Kidney (tissue), 14 donors: ENCODE measurements around the gene PCDH9. TPM values are rescaled to one million over a fixed set of nuclear protein-coding genes. Genes with fewer than 3 reads are reported as not detected.

Experiments used
- DNase-seq, 5 donors: peaks; one replicate each; pipeline ENCODE4 v3.0.0-alpha.2; 2013 to 2020
- FAIRE-seq: peaks from 2 replicates; lab custom pipeline; 2012; peaks lifted over from hg19 to GRCh38; lab: Jason Lieb, UNC
- H3K27ac ChIP-seq, 2 donors: one replicate each; pipeline ENCODE4 v1.7.0; 2013; ENCODE audit warnings: low read depth in 2 of 2, low read length in 2 of 2, inconsistent platforms in 1 of 2
- H3K27me3 ChIP-seq: one replicate; pipeline ENCODE4 v1.7.1; 2013; ENCODE audit warnings: low read length, inconsistent platforms; ENCODE audit not compliant: control insufficient read depth, insufficient read depth
- H3K36me3 ChIP-seq, 3 donors: one replicate each; pipeline versions ENCODE4 v1.7.0 to v1.7.1; 2013; ENCODE audit warnings: low read length in 3 of 3, control low read depth in 1 of 3, inconsistent platforms in 1 of 3; ENCODE audit not compliant: insufficient read depth in 3 of 3, control insufficient read depth in 2 of 3
- H3K4me1 ChIP-seq, 3 donors: one replicate each; pipeline versions ENCODE4 v1.7.0 to v1.7.1; 2013; ENCODE audit warnings: low read length in 3 of 3, inconsistent platforms in 1 of 3, low read depth in 1 of 3; ENCODE audit not compliant: control insufficient read depth in 2 of 3, insufficient read depth in 2 of 3
- H3K4me3 ChIP-seq, 3 donors: one replicate each; pipeline versions ENCODE4 v1.7.0 to v1.8.1; 2013; ENCODE audit warnings: low read length in 3 of 3, control low read depth in 1 of 3, inconsistent platforms in 1 of 3
- H3K9ac ChIP-seq, 3 donors: one replicate each; pipeline versions ENCODE4 v1.7.0 to v1.7.1; 2013; ENCODE audit warnings: low read length in 3 of 3, control low read depth in 1 of 3, inconsistent platforms in 1 of 3
- H3K9me3 ChIP-seq, 3 donors: one replicate each; pipeline versions ENCODE4 v1.7.0 to v1.7.1; 2013; ENCODE audit warnings: low read length in 3 of 3, control low read depth in 1 of 3, inconsistent platforms in 1 of 3; ENCODE audit not compliant: control insufficient read depth in 2 of 3, insufficient read depth in 1 of 3
- intact Hi-C: fragments of 100-400 bp; cut with DNase I; formaldehyde crosslinking; loops from one replicate; pipeline ENCODE4 v1.11.1; 2022
- polyA plus RNA-seq: library from polyadenylated mRNA; stranded (reverse); fragments of 350-450 nt; fragmentation: Illumina TruSeq; extraction: RNeasy Lipid Tissue Mini Kit (QIAGEN cat#74804); gene quantifications from one replicate; pipeline ENCODE4 v1.2.3, GENCODE V29; 2014; ENCODE audit warnings: low read depth, low replicate concordance; ENCODE audit not compliant: insufficient read depth
- total RNA-seq: library from RNA; stranded (reverse); fragmentation: NEBNext Ultra II Directional; extraction: Animal tissue kit (Norgen Biotek cat#: 25700); gene quantifications from one replicate; pipeline ENCODE4 v1.2.1, GENCODE V29; 2021
- TF ChIP-seq, protein P1 (sequence below): IDR thresholded peaks from 3 replicates; pipeline ENCODE4 v1.5.1; 2012; ENCODE audit warnings: mild to moderate bottlenecking, moderate library complexity, borderline replicate concordance; ENCODE audit not compliant: insufficient read depth; ENCODE audit errors: extremely low read depth
- donor health status: control.
- donor health status: control.
- donor health status: control.
- donor health status: control.
- donor health status: control.
- donor health status: DM: yes; HTN: yes; CAD: no.
- donor health status: Normal renal cell carcinoma (clear cell type).

PCDH9 gene
- total and polyA plus RNA-seq, 2 donors from 2014 or later = 1.6 to 9.5 TPM

DNA sequence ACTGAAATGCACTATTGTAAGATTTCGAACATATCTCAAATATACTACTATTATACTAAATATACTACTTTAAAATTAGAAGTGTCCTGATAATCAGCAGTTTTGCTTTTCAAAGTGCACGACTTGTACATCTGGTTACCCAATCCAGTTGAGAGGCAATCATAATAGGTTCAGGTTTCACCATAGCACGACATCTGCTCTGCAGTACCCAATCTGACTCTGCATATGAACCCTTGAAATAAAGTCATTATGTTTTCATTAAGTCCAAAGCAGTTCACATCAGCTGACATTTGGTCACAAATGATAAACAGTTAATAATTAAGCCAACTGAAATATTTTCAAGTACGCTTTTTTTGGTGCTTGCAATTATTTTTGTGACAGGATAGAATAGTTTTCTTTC, 90.6 kb downstream of the PCDH9 start:
- Histone ChIP-seq H3K4me1 (peaks cover 0 to 2% (median 0%) of the 10 kb centered on the region in 3 donors), H3K4me3 (no peak overlapping the region), H3K9ac (no peak overlapping the region), H3K9me3 (no peaks in the 10 kb centered on the region), H3K27me3 (no peaks in the 10 kb centered on the region), H3K27ac (no peak overlapping the region), H3K36me3 (no peaks in the 10 kb centered on the region)
- TF ChIP-seq, protein P1, sequence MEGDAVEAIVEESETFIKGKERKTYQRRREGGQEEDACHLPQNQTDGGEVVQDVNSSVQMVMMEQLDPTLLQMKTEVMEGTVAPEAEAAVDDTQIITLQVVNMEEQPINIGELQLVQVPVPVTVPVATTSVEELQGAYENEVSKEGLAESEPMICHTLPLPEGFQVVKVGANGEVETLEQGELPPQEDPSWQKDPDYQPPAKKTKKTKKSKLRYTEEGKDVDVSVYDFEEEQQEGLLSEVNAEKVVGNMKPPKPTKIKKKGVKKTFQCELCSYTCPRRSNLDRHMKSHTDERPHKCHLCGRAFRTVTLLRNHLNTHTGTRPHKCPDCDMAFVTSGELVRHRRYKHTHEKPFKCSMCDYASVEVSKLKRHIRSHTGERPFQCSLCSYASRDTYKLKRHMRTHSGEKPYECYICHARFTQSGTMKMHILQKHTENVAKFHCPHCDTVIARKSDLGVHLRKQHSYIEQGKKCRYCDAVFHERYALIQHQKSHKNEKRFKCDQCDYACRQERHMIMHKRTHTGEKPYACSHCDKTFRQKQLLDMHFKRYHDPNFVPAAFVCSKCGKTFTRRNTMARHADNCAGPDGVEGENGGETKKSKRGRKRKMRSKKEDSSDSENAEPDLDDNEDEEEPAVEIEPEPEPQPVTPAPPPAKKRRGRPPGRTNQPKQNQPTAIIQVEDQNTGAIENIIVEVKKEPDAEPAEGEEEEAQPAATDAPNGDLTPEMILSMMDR = no peak
- intact Hi-C loops = no loop called here
- DNase-seq (peak in 2 of 5 donors; percentile 6 to 19), FAIRE-seq (no peak)

DNA sequence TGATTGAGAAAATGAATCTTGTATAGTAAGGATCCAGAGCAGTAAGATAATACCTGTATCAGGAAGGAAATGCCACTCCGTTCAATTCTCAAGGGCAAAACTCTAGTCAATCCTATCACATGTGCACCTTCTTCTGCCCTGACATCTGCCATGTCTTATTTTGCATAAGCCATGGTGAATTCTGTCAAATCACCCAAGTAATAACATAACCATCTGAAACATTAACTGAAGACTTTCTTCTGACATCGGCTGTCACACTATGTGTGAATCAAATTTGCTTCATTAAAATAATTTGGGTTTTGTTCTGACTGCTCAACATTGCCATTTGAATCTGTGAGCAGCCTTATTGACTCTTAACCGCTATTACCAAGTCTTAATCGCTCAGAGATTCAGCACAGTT, 91.2 kb downstream of the PCDH9 start:
- FAIRE-seq = no peak

DNA sequence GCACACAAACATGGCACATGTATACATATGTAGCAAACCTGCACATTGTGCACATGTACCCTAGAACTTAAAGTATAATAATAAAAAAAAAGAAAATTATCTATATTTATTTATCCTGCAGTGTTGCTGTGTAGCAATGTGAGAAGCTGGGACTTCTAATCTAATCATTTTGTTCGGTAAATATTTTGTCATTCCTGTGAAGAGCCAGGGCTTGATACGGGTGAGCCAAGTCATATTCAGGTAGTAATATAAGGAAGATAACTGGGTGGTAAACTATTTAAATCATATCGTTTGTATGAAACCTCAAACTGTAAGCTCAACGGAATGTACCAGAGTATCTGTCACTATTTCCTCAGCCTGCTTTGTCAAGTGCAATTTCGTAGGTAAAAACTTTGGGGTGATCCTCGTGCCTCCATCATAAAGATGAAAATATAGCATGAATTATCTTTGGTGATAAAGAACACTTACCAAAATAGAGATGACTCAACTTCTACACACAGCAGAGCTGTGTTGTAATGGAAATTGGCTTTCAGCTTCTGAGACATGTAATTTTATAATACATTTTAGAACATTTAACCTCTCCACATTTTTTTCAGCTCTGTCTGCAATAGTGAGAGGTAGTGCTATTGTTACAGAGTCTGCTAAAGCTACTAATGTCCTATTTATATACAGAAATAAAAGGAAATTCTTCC, 92.9 kb downstream of the PCDH9 start:
- intact Hi-C loops = no loop called here
- no peaks in the 10 kb centered on the region for H3K36me3 ChIP-seq
- H3K4me3 ChIP-seq = no peak overlapping the region
- no peak overlapping the region for H3K9ac ChIP-seq
- TF ChIP-seq, protein P1 = no peak
- DNase-seq = no peak
- no peak for FAIRE-seq
- H3K4me1 ChIP-seq = peaks cover 0 to 2% (median 0%) of the 10 kb centered on the region in 3 donors
- no peaks in the 10 kb centered on the region for H3K9me3 ChIP-seq
- no peak overlapping the region for H3K27ac ChIP-seq
- H3K27me3 ChIP-seq = no peaks in the 10 kb centered on the region

More for the DNA sequence above, 91.2 kb downstream of the PCDH9 start:
- Histone ChIP-seq H3K27me3 (no peaks in the 10 kb centered on the region), H3K27ac (no peak overlapping the region), H3K9ac (no peak overlapping the region), H3K9me3 (no peaks in the 10 kb centered on the region), H3K4me3 (no peak overlapping the region), H3K4me1 (peaks cover 0 to 2% (median 0%) of the 10 kb centered on the region in 3 donors), H3K36me3 (no peaks in the 10 kb centered on the region)
- intact Hi-C loops = no loop called here
- TF ChIP-seq, protein P1 = no peak
- DNase-seq = no peak
